ENCODE measurements around the gene GNB4.

DNA sequence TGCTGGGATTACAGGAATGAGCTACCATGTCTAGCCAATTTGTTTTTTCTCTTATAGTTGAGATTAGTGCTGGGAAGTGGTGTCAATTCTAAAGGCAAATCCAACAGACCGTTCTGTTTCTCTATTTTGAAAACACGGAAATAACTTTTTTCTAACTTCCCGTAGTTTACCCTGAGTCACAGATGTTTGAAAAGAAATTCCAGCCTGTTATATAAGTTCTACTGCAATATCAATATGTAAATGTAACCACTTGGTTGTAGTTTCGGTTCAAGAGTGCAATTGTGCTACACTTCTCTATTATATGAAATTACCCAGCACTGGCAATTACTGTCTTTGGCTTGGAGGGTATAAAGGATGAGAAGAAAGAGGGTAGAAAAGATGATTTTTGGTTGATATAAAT is 22.3 kb upstream of the GNB4 start:
- TF ChIP-seq EZH2phosphoT487 (IDR thresholded peaks at IDR 0.05; ENCODE audit: borderline replicate concordance, low read depth) (no peak), FOXM1 (IDR thresholded peaks at IDR 0.05; ENCODE audit: low read depth) (no peak), FOSL2 (IDR thresholded peaks at IDR 0.05; ENCODE audit: borderline replicate concordance, low read depth) (no peak), TEAD4 (IDR thresholded peaks at IDR 0.05; ENCODE audit: borderline replicate concordance, insufficient read depth) (no peak), RAD21 (IDR thresholded peaks at IDR 0.05; ENCODE audit: low read length) (no peak), MEF2A (IDR thresholded peaks at IDR 0.05; ENCODE audit: borderline replicate concordance, low read depth) (no peak), RCOR1 (IDR thresholded peaks at IDR 0.05; ENCODE audit: low read length) (no peak), SIN3A (IDR thresholded peaks at IDR 0.05; ENCODE audit: borderline replicate concordance, low read depth, low read length) (no peak), EP300 (IDR thresholded peaks at IDR 0.05; ENCODE audit: borderline replicate concordance in 1 of 2, low read depth in 1 of 2, low read length in 1 of 2) (no peak), MXI1 (IDR thresholded peaks at IDR 0.05; ENCODE audit: low read depth, low read length) (no peak), POLR2AphosphoS5 (IDR thresholded peaks at IDR 0.05; ENCODE audit: low read depth, low read length) (no peak)
- TF ChIP-seq, protein P1, sequence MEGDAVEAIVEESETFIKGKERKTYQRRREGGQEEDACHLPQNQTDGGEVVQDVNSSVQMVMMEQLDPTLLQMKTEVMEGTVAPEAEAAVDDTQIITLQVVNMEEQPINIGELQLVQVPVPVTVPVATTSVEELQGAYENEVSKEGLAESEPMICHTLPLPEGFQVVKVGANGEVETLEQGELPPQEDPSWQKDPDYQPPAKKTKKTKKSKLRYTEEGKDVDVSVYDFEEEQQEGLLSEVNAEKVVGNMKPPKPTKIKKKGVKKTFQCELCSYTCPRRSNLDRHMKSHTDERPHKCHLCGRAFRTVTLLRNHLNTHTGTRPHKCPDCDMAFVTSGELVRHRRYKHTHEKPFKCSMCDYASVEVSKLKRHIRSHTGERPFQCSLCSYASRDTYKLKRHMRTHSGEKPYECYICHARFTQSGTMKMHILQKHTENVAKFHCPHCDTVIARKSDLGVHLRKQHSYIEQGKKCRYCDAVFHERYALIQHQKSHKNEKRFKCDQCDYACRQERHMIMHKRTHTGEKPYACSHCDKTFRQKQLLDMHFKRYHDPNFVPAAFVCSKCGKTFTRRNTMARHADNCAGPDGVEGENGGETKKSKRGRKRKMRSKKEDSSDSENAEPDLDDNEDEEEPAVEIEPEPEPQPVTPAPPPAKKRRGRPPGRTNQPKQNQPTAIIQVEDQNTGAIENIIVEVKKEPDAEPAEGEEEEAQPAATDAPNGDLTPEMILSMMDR (IDR thresholded peaks at IDR 0.05) = no peak
- TF ChIP-seq, protein P2, sequence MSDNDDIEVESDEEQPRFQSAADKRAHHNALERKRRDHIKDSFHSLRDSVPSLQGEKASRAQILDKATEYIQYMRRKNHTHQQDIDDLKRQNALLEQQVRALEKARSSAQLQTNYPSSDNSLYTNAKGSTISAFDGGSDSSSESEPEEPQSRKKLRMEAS (IDR thresholded peaks at IDR 0.05; ENCODE audit: low read depth) = no peak
- TF ChIP-seq, protein P3, sequence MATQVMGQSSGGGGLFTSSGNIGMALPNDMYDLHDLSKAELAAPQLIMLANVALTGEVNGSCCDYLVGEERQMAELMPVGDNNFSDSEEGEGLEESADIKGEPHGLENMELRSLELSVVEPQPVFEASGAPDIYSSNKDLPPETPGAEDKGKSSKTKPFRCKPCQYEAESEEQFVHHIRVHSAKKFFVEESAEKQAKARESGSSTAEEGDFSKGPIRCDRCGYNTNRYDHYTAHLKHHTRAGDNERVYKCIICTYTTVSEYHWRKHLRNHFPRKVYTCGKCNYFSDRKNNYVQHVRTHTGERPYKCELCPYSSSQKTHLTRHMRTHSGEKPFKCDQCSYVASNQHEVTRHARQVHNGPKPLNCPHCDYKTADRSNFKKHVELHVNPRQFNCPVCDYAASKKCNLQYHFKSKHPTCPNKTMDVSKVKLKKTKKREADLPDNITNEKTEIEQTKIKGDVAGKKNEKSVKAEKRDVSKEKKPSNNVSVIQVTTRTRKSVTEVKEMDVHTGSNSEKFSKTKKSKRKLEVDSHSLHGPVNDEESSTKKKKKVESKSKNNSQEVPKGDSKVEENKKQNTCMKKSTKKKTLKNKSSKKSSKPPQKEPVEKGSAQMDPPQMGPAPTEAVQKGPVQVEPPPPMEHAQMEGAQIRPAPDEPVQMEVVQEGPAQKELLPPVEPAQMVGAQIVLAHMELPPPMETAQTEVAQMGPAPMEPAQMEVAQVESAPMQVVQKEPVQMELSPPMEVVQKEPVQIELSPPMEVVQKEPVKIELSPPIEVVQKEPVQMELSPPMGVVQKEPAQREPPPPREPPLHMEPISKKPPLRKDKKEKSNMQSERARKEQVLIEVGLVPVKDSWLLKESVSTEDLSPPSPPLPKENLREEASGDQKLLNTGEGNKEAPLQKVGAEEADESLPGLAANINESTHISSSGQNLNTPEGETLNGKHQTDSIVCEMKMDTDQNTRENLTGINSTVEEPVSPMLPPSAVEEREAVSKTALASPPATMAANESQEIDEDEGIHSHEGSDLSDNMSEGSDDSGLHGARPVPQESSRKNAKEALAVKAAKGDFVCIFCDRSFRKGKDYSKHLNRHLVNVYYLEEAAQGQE (IDR thresholded peaks at IDR 0.05; ENCODE audit: low read depth, low read length) = no peak
